Liver (tissue), 9 donors: Measurements from ENCODE around the gene GRK7. TPM values are rescaled to one million over a fixed set of nuclear protein-coding genes. Genes with fewer than 3 reads are reported as not detected.

Experiments used
- DNase-seq: peaks from one replicate; pipeline ENCODE4 v3.0.0-alpha.2; 2017; ENCODE audit warnings: low spot score
- H3K27ac ChIP-seq, 2 donors: one replicate each; pipeline ENCODE4 v1.7.0; 2013; ENCODE audit warnings: inconsistent platforms in 2 of 2, low read length in 2 of 2, control low read depth in 1 of 2, low read depth in 1 of 2, mild to moderate bottlenecking in 1 of 2
- H3K27me3 ChIP-seq, 4 donors: one replicate each; pipeline versions ENCODE4 v1.6.1 to v1.7.0; 2013; ENCODE audit warnings: low read length in 3 of 4, inconsistent platforms in 1 of 4, mild to moderate bottlenecking in 1 of 4, moderate library complexity in 1 of 4; ENCODE audit not compliant: control insufficient read depth in 4 of 4, insufficient read depth in 4 of 4
- H3K36me3 ChIP-seq, 4 donors: one replicate each; pipeline versions ENCODE4 v1.6.1 to v1.7.0; 2013; ENCODE audit warnings: low read length in 3 of 4, mild to moderate bottlenecking in 3 of 4, low read depth in 1 of 4, moderate library complexity in 1 of 4; ENCODE audit not compliant: control insufficient read depth in 4 of 4, insufficient read depth in 3 of 4
- H3K4me1 ChIP-seq, 4 donors: one replicate each; pipeline versions ENCODE4 v1.6.1 to v1.7.0; 2013; ENCODE audit warnings: low read length in 3 of 4, mild to moderate bottlenecking in 3 of 4, moderate library complexity in 1 of 4; ENCODE audit not compliant: control insufficient read depth in 4 of 4, insufficient read depth in 4 of 4
- H3K4me3 ChIP-seq, 3 donors: one replicate each; pipeline versions ENCODE4 v1.6.1 to v1.7.0; 2013; ENCODE audit warnings: low read length in 3 of 3, control low read depth in 1 of 3, low read depth in 1 of 3, mild to moderate bottlenecking in 1 of 3
- H3K9ac ChIP-seq, 2 donors: one replicate each; pipeline ENCODE4 v1.7.0; 2013; ENCODE audit warnings: low read length in 2 of 2, mild to moderate bottlenecking in 2 of 2, moderate library complexity in 2 of 2, control low read depth in 1 of 2, low read depth in 1 of 2
- H3K9me3 ChIP-seq, 4 donors: one replicate each; pipeline versions ENCODE4 v1.6.1 to v1.7.0; 2013; ENCODE audit warnings: low read length in 3 of 4; ENCODE audit not compliant: control insufficient read depth in 4 of 4
- ATF3 ChIP-seq: IDR thresholded peaks from 2 replicates; pipeline ENCODE4 v1.6.1; 2016; ENCODE audit warnings: antibody characterized with exemption
- CTCF ChIP-seq: fragments of 150-350 bp; IDR thresholded peaks from 2 replicates; pipeline ENCODE4 v1.5.1; 2017; ENCODE audit warnings: improper control_type of control experiment, low read depth, low read length; ENCODE audit not compliant: missing input control
- EGR1 ChIP-seq, 2 donors: IDR thresholded peaks; 2 replicates each; pipeline ENCODE4 v1.6.1; 2016 to 2018; ENCODE audit warnings: antibody characterized with exemption in 2 of 2, low read depth in 2 of 2
- FOXA1 ChIP-seq: IDR thresholded peaks from 2 replicates; pipeline ENCODE4 v1.6.1; 2016; ENCODE audit warnings: antibody characterized with exemption
- FOXA2 ChIP-seq: IDR thresholded peaks from 2 replicates; pipeline ENCODE4 v1.6.1; 2016; ENCODE audit warnings: antibody characterized with exemption
- GABPA ChIP-seq, 2 donors: IDR thresholded peaks in 1 of 2; conservative IDR thresholded peaks in 1 of 2; 2 replicates each; pipeline ENCODE4 v1.6.1; 2016; ENCODE audit warnings: antibody characterized with exemption in 2 of 2, mild to moderate bottlenecking in 1 of 2, moderate library complexity in 1 of 2
- HNF4A ChIP-seq, 2 donors: conservative IDR thresholded peaks; 2 replicates each; pipeline ENCODE4 v1.6.1; 2016; ENCODE audit warnings: antibody characterized with exemption in 2 of 2, mild to moderate bottlenecking in 2 of 2
- HNF4G ChIP-seq: IDR thresholded peaks from 2 replicates; pipeline ENCODE4 v1.6.1; 2016; ENCODE audit warnings: antibody characterized with exemption
- JUND ChIP-seq, 2 donors: IDR thresholded peaks; 2 replicates each; pipeline ENCODE4 v1.6.1; 2016; ENCODE audit warnings: antibody characterized with exemption in 2 of 2
- MAX ChIP-seq: IDR thresholded peaks from 2 replicates; pipeline ENCODE4 v1.6.1; 2016; ENCODE audit warnings: antibody characterized with exemption
- NR2F2 ChIP-seq: IDR thresholded peaks from 2 replicates; pipeline ENCODE4 v1.6.1; 2016; ENCODE audit warnings: antibody characterized with exemption
- RAD21 ChIP-seq, 2 donors: IDR thresholded peaks; 2 replicates each; pipeline ENCODE4 v1.6.1; 2016; ENCODE audit warnings: antibody characterized with exemption in 2 of 2, mild to moderate bottlenecking in 2 of 2
- REST ChIP-seq: IDR thresholded peaks from 2 replicates; pipeline ENCODE4 v1.6.1; 2016; ENCODE audit warnings: antibody characterized with exemption, mild to moderate bottlenecking
- RXRA ChIP-seq, 2 donors: IDR thresholded peaks; 2 replicates each; pipeline ENCODE4 v1.6.1; 2017 to 2018; ENCODE audit warnings: antibody characterized with exemption in 2 of 2, mild to moderate bottlenecking in 1 of 2
- SP1 ChIP-seq: IDR thresholded peaks from 2 replicates; pipeline ENCODE4 v1.6.1; 2018; ENCODE audit warnings: antibody characterized with exemption, mild to moderate bottlenecking
- TAF1 ChIP-seq: conservative IDR thresholded peaks from 2 replicates; pipeline ENCODE4 v1.6.1; 2016; ENCODE audit warnings: antibody characterized with exemption, mild to moderate bottlenecking
- YY1 ChIP-seq: IDR thresholded peaks from 2 replicates; pipeline ENCODE4 v1.6.1; 2016; ENCODE audit warnings: antibody characterized with exemption, mild to moderate bottlenecking
- ZBTB33 ChIP-seq: IDR thresholded peaks from 2 replicates; pipeline ENCODE4 v1.6.1; 2016; ENCODE audit warnings: antibody characterized with exemption
- WGBS: extraction: QIAGEN DNeasy Blood & Tissue Kit; methylation state at CpG from one replicate; pipeline ENCODE4 v1.1.7; 2013; 5-methylcytosine and 5-hydroxymethylcytosine counted together
- polyA plus RNA-seq, 2 donors: library from polyadenylated mRNA; stranded (reverse) in 1 of 2; unstranded in 1 of 2; fragments of 200-250 nt in 1 of 2; fragments of >200 nt in 1 of 2; fragmentation: Nextera tagmentation in 1 of 2; extraction: Ambion mirVana in 1 of 2; gene quantifications; one replicate each; pipeline versions ENCODE4 v1.2.1 to v1.2.3, GENCODE V29; 2013 to 2015
- total RNA-seq, 2 donors: library from RNA; depleted of rRNA; stranded (reverse); fragments of >200 nt; gene quantifications; one replicate each; pipeline ENCODE4 v1.2.3, GENCODE V29; 2014
- donor health status: healthy.
- donor health status: healthy.
- donor health status: healthy.
- donor health status: healthy.
- donor health status: healthy.

Gene GRK7
- total and polyA plus RNA-seq, 4 donors = 0.08 TPM; not detected in 3

GRCh38 chr3:141784531-141784930 lies 21.3 kb downstream of the GRK7 start:
- Histone ChIP-seq H3K9ac (no peak overlapping the region), H3K36me3 (no peaks in the 10 kb centered on the region), H3K4me3 (no peak overlapping the region), H3K9me3 (no peaks in the 10 kb centered on the region), H3K27me3 (no peaks in the 10 kb centered on the region), H3K27ac (no peak overlapping the region), H3K4me1 (no peaks in the 10 kb centered on the region)
- no peak for DNase-seq
- whole genome bisulfite sequencing = 82% methylated on average over 2 of the region's 2 CpGs
- TF ChIP-seq JUND (IDR thresholded peaks at IDR 0.05) (no peak), RXRA (IDR thresholded peaks at IDR 0.05) (no peak), RAD21 (IDR thresholded peaks at IDR 0.05) (no peak), TAF1 (no peak), ZBTB33 (no peak), FOXA1 (no peak), REST (no peak), HNF4G (no peak), HNF4A (conservative IDR thresholded peaks at IDR 0.05) (no peak), MAX (no peak), FOXA2 (no peak), NR2F2 (no peak), CTCF (no peak), ATF3 (no peak), YY1 (no peak), EGR1 (IDR thresholded peaks at IDR 0.05; ENCODE audit: low read depth in 2 of 2) (no peak), SP1 (no peak), GABPA (IDR thresholded peaks at IDR 0.05 in 1 of 2, conservative IDR thresholded peaks at IDR 0.05 in 1 of 2) (no peak)
